H1 (cell line): Measurements from ENCODE around the gene VPS13D. TPM values are rescaled to one million over a fixed set of nuclear protein-coding genes. Genes with fewer than 3 reads are reported as not detected.

Source experiments
- CEBPB ChIP-seq: IDR thresholded peaks from 2 replicates; pipeline ENCODE4 v1.6.1; 2012; ENCODE audit warnings: low read depth, low read length
- EGR1 ChIP-seq: IDR thresholded peaks from 2 replicates; pipeline ENCODE4 v1.6.1; 2011; ENCODE audit warnings: low read depth, low read length, borderline replicate concordance
- GTF2F1 ChIP-seq: IDR thresholded peaks from 2 replicates; pipeline ENCODE4 v1.6.1; 2012; ENCODE audit warnings: low read depth, low read length, improper control_type of control experiment, borderline replicate concordance
- HDAC2 ChIP-seq, 2 experiments: fragments of 300-600 bp in 1 of 2; sonication (generic) in 1 of 2; IDR thresholded peaks; 2 replicates each; pipeline ENCODE4 v1.6.1; 2011 to 2012; ENCODE audit warnings: low read depth in 2 of 2, low read length in 2 of 2, mild to moderate bottlenecking in 2 of 2, moderate library complexity in 2 of 2, borderline replicate concordance in 1 of 2, inconsistent platforms in 1 of 2
- JUN ChIP-seq: IDR thresholded peaks from 2 replicates; pipeline ENCODE4 v1.6.1; 2011; ENCODE audit warnings: low read depth, mild to moderate bottlenecking, improper control_type of control experiment, low read length
- KDM1A ChIP-seq: fragments of 200-600, 300-600 bp; sonication (generic); IDR thresholded peaks from 2 replicates; pipeline ENCODE4 v1.7.1; 2016; ENCODE audit warnings: mild to moderate bottlenecking, low read length, borderline replicate concordance
- KDM4A ChIP-seq: IDR thresholded peaks from one replicate; pipeline ENCODE4 v1.7.1; 2012; ENCODE audit warnings: low read depth, mild to moderate bottlenecking, moderate library complexity, low read length, inconsistent platforms; ENCODE audit not compliant: severe bottlenecking
- polyA plus RNA-seq, 7 experiments: library from polyadenylated mRNA; depleted of rRNA in 3 of 7; stranded (reverse) in 5 of 7; unstranded in 2 of 7; fragments of >200 nt in 5 of 7; fragments of 200-250 nt in 2 of 7; gene quantifications; 1 replicate in 5 of 7; 2 replicates in 1 of 7; 4 replicates in 1 of 7; pipeline versions ENCODE4 v1.2.1 to v1.2.3, GENCODE V29; 2011 to 2013; ENCODE audit warnings: missing spikeins in 2 of 7, mixed read lengths in 2 of 7
- total RNA-seq: library from RNA; stranded (reverse); fragmentation: NEBNext Ultra II Directional; extraction: Animal tissue kit (Norgen Biotek cat#: 25700); gene quantifications from 2 replicates; pipeline ENCODE4 v1.2.1, GENCODE V29; 2021

VPS13D gene
- total and polyA plus RNA-seq, 2 of the 8 experiments (the other 6 are each of a cell fraction or from before 2014, with no cell fraction given), result 10.9 to 31.2 TPM

GRCh38 chr1:12501661-12502060 is 271.8 kb downstream of the VPS13D start (continued):
- no peak for TF ChIP-seq EGR1
- no peak for TF ChIP-seq JUN
- TF ChIP-seq GTF2F1, result no peak
- no peak for TF ChIP-seq CEBPB
- no peak for TF ChIP-seq KDM1A
- no peak for TF ChIP-seq KDM4A
- no peak for TF ChIP-seq HDAC2 (IDR thresholded peaks at IDR 0.05; ENCODE audit: borderline replicate concordance in 1 of 2, low read depth in 2 of 2, low read length in 2 of 2)
